T-helper 9 cell (primary cell): ENCODE data around the gene NKG7.
A peak's percentile ranks its signal among the peaks of the same experiment; 100 is the strongest.

ENCODE experiments used
- DNase-seq: peaks from one replicate; pipeline ENCODE4 v3.0.0-alpha.2; 2020

The NKG7 gene

GRCh38 chr19:51389143-51389542 lies 16.7 kb upstream of the NKG7 start:
- DNase-seq: no peak

GRCh38 chr19:51387924-51388389 lies 15.5 kb upstream of the NKG7 start, which contains the start of gene LIM2:
Gene LIM2, minus strand, starts transcription at chr19:51387974. Its CDS starts 531 bp downstream, at chr19:51387443.
- no peak for DNase-seq

- no peak for DNase-seq
Measured at GRCh38 chr19:51386882-51387520, 14.5 kb upstream of the NKG7 start.

GRCh38 chr19:51382004-51382403 lies 9.6 kb upstream of the NKG7 start:
- no peak for DNase-seq

- no peak for DNase-seq
Measured at GRCh38 chr19:51380379-51380778, 7.9 kb upstream of the NKG7 start.

DNA sequence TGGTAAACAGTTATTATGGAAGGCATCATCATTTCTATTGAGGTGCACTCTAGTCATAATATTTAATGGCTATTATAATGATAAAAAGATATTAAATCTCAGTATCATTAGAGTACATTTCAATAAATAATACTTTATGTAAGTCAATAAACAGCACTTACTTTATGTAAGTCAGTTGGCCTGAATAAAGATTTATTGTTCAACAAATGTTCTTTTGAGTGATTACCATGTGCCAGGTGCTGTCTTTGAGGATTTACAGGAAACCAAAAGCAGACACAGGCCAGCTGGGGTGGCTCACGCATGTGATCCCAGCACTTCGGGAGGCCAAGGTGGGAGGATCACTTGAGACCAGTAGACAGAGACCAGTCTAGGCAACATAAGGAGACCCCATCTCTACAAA lies 5.0 kb upstream of the NKG7 start:
- DNase-seq: no peak

GRCh38 chr19:51375504-51376221 lies 3.2 kb upstream of the NKG7 start:
- DNase-seq: no peak

- no peak for DNase-seq
Measured at GRCh38 chr19:51372021-51372648, 319 bp downstream of the NKG7 start.

DNA sequence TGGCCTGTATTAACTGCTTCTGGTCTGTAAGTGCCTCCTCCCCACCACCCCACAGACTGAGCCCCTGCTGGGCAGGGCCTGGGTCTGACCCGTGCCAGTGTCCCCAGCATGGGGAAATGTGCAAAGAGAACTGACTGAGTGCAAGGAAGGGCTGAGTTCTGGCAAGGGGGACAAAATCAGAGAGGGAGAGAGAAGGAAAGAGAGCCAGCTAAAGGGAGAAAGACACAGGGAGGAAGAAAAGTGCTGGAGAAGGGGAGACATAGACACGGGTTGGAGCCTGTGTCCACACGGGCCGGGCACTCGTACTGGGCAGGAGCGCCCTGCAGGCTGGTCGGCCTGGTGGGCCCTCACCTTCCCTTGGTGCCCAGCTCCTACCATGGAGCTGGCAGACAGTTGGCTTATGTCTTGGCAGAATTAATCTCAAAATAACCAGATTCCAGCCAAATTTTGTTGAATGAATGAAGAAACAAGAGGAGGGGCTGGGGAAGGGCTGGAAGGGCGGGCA lies 1.2 kb downstream of the NKG7 start:
- no peak for DNase-seq

- no peak for DNase-seq
Measured at GRCh38 chr19:51370230-51370629, 2.2 kb downstream of the NKG7 start.

DNA sequence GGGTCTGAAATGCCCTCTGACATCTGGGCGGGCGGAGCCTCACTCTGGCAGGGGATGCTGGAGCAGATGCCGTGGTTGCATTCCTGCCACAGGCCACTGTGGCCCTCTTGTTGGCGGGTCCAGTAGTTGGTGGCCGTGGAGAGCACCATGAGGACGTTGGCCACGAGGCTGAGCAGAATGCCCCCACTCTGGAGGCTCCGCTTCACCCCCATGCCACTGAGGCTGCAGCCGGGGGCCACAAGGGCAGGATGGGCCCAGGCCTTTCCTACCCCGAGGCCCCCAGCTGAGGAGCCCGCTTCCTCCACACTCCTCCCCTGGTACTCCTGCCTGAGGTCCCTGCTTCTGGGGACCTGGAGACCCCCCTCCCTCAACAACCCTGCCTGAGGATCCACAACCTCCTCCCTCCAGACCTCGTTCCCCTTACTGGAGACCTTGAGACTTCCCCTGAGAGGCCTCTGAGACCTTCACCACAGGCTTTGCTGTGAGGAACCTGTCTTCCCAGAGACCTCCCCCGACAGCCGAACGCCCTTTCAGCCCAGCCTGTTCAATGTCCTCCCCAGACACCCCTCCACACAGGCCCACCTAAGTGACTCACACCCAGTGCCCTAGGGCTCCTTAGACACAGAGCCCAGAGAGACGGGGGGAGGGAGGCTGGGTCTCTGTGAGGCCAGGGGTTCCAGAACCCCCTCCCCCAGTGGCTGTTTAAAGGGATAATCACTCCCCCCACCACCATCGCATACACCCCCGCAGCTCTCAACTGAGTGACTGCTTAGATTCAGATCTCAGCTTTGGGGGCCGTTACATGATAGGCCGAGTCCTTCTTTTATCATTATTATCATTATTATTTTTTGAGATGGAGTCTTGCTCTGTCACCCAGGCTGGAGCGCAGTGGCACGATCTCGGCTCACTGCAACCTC lies 3.8 kb downstream of the NKG7 start, which contains the start of gene CLDND2:
TSS of gene CLDND2 (minus strand) at position 638 of the 917 bp plus-strand sequence. CDS start at position 212, 426 bp downstream.
- no peak for DNase-seq

GRCh38 chr19:51367565-51368365 lies 4.7 kb downstream of the NKG7 start:
- peak; percentile 91 for DNase-seq

DNA sequence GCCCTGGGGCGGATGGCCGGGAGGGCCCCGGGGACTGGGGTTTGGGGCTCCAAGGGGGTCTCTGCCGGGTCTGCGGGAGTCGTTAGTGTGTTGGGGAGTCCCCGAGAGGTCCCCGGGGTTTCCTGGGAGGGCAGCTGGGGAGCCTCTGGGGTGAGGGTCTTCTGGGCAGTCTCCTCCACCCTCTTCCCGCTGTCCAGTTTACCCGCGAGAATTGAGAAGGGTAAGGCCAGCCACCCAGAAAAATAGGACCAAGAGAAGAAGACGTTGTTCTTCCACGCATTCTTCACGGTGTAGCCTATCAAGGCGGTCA lies 5.2 kb downstream of the NKG7 start:
- no peak for DNase-seq

DNA sequence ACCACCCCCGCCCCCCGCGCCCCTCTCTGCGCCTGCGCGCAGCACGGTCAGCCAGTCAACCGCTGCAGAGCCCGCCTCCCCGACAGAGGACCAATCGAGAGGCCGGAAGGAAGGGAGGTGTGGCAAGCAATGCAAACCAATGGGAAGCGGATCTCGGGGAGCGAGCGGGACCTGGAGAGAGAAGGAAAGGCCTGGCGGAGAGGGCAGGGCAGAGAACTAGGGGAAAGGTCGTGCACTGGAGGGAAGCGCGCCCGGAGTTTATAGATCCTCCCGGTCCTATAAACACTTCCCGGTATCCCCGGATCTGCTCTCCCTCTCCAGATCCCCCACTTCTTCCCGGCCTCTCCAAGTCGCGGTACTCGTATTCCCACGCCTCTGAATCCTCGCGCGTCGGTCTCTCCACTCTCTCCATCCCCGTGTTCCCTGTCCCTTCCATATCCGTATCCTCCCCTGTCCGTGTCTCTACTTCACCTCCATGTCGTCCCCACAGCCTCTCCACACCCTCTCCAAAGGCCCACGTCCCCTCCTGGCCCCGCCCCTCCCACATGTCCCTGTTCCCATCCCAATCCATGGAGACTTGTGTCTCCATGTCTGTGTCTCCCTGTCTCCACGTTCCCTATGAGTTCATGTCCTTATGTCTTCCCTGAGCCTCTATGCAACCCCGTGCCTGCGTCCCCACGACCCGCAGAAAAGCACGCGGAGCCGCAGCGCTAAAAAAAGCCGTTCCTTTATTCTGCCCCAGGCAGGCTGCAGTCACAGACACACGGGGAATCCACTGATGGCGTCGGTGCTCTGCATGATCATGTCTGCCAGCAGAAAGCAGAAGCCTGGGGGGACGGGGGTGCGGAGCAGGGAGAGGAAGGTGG lies 5.8 kb downstream of the NKG7 start:
- DNase-seq: peak; percentile 83

DNA sequence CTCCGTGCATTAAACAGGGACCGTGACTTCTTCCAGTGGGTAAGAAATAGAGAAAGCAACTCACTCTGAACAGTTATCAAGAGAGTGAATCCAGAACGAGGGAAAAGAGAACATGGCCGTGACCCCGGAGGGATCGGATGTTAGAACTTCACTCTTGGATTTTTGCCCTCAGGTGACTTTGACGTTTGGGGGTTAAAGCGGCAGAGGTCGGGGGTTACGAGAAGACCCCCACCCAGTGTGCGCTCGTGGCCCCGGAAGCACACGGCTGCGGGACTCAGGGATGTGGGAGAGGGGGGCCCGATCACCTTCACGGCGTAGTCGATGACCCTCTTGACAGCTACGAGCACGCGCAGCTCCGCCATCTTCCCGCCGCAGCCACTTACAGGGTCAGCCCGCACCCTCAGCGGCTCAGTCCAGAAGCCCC lies 6.5 kb downstream of the NKG7 start, which contains the start of gene ETFB:
TSS of gene ETFB (minus strand) at position 424 of the 424 bp plus-strand sequence. CDS start at position 362, 62 bp downstream.
- DNase-seq: no peak

- no peak for DNase-seq
Measured at GRCh38 chr19:51365211-51365964, 7.1 kb downstream of the NKG7 start.

DNA sequence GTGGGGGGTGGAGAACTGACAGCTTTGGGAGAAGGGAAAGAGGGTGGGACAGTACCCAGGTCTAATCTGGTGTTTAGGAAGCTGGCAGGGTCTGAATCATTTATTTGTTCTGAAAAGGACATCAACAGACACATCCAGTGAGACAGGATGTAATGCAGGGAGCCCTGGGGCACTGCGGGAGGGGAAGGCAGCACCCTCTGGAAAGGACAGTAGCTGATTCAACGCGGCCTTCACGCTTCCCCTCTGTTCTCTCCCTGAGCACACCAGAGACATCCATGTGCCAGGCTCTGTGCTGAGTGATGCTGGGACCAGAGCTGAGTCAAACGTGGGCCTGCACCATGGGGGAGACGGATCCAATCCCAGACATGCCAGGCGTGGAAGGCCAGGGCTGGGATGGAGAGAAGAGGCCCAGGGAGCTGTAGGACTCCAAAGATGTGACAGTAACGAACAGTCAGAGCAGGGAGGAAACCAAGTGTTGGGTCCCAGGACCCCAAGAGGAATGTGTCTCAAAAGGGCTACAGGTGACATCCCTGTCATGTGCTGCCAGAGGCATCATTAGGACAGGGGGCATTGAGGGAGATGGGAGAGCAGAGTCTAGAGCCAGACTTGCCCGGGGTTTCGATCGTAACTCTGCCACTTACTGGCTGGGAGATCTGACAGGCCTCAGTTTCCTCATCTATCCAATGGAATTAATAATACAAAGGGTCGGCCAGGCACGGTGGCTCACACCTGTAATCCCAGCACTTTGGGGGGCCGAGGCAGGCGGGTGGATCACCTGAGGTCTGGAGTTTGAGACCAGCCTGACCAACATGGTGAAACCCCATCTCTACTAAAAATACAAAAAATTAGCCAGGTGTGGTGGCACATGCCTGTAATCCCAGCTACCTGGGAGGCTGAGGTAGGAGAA lies 8.0 kb downstream of the NKG7 start:
- DNase-seq: no peak

- no peak for DNase-seq
Measured at GRCh38 chr19:51361239-51361638, 11.2 kb downstream of the NKG7 start.

DNA sequence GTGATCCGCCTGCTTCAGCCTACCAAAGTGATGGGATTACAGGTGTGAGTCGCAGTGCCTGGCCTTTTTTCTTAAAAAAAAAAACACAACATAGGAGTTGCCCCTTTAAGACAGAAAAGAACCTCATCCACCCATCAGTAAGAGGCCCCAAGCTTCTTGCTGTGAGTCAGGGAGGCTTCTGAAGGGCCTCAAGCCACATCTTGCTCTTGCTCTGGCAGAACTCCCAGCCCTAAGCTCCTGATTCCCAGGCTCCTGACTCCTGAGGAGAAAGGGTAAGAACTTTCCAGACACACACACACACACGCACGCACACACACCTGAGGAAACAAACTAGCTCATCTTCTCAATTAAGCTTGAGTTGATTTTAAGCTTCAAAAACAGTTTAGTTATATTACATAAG lies 13.2 kb downstream of the NKG7 start:
- DNase-seq: no peak
